LNCAP (cell line): ENCODE measurements around the gene MEF2C.

ENCODE experiments used
- TF ChIP-seq, protein P1 (sequence below): fragments of 450-650 bp; IDR thresholded peaks from 2 replicates; pipeline ENCODE4 v1.5.1; 2017; ENCODE audit warnings: mild to moderate bottlenecking

Gene MEF2C

DNA sequence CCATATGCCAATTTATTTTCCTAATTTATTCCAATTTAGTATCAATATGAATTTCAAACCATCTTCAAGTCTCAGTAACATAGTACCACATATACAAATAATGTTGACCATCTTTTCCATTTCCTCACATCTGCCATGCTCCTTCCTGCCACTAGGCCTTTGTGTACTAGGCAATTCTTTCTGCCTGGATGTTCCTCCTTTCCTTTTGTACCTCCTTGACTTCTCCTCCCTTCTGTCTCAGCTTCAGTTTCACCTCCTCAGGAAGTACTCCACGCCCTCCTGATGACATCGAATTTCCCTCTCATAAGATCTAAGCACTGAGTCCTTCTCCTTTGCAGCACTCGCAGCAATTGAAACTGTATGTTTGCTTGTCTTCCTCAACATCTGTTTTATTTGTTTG, 53.9 kb downstream of the MEF2C start:
- TF ChIP-seq, protein P1, sequence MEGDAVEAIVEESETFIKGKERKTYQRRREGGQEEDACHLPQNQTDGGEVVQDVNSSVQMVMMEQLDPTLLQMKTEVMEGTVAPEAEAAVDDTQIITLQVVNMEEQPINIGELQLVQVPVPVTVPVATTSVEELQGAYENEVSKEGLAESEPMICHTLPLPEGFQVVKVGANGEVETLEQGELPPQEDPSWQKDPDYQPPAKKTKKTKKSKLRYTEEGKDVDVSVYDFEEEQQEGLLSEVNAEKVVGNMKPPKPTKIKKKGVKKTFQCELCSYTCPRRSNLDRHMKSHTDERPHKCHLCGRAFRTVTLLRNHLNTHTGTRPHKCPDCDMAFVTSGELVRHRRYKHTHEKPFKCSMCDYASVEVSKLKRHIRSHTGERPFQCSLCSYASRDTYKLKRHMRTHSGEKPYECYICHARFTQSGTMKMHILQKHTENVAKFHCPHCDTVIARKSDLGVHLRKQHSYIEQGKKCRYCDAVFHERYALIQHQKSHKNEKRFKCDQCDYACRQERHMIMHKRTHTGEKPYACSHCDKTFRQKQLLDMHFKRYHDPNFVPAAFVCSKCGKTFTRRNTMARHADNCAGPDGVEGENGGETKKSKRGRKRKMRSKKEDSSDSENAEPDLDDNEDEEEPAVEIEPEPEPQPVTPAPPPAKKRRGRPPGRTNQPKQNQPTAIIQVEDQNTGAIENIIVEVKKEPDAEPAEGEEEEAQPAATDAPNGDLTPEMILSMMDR: no peak

DNA sequence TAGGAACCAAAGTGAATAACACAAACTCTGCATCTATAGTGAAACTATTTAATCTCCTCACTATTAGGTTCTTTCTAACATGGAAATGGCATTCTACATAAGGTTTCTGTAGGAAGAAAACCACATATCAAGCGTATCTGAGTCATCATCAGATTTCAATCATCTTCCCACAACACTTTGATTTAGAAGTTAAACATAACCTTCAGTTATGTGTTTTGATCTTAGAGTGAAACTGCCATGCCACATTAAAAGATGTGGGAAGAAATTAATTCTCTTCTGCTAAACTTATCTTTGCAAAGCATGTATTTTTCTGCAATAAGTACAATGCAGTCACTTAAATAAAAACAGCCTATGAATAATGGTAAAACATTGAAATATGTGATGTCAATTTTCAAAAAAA, 55.0 kb downstream of the MEF2C start:
- TF ChIP-seq, protein P1: no peak

DNA sequence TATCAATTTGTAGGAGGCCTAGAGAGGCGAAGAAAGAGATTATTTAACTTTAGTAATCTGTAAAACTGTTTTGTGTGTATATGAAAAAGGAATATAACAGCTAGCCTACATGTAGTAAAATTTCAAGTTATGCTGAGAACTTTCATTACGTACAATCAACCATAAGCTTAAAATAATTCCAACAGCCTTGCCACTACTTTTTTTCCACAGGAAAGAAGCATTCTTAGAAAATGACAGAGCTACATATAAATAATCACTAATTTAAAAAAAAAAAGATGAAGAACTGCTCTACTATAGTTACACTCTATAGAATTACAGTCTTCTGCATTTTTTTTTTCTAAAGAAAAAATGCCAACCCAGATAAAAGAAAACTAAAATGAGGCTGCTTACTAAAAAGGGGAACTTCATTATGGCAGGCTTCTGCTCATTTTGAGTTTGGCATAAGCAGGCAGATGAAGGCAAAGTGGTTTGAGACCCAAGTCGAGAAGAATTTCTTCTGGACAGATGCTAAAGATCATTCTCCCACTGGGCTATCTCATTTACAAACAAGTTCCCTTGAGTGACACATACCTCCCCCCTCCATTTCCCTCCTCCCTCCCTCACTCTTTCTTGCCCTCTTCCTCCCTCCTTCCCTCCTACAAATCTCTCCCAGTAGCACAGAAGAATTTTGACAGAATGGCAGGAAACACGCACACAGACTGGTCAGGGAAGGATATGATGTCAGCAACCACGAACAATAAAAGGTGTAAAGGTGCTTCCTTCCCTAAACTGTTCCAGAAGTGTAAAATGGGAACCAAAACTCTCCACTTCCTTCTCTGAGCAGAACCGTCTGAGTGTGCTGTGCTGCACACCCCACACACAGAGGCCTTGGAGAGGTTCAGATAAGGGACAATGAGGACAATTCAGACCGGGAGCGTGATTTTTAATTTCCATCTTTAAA, 56.1 kb downstream of the MEF2C start:
- TF ChIP-seq, protein P1: no peak

DNA sequence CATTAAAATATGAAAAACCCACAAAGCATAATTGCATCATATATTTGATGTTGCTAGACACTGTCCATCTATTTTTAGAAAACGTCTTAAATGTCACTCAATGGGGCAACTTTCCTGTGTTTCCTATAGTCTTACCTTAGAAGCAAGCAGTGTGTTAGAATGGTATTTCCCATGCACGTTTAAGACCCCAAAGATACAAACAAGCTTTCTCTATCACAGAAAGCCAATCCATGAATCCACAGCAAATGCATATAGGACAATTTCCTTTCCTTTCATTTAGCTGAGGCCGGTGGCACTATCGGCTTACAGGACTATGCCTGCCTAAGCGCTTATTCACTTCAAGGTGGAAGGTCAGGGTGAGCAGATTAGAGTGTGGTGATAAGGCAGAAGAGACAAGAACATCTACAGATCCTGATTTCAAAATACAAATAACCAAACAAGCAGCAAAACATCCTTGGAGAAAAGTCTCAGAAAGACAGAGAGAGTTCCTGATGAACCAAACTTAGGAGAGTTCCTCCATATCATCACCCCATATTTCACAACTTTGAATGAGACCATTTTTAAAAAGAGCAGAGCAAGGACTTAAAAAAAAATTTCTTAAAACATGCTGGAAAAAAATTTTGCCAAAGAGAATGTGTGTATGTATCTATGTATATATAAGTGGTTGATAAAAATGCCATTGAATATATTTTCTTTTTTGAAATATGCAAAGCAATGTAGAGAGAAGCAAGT, 57.2 kb downstream of the MEF2C start:
- TF ChIP-seq, protein P1: no peak

DNA sequence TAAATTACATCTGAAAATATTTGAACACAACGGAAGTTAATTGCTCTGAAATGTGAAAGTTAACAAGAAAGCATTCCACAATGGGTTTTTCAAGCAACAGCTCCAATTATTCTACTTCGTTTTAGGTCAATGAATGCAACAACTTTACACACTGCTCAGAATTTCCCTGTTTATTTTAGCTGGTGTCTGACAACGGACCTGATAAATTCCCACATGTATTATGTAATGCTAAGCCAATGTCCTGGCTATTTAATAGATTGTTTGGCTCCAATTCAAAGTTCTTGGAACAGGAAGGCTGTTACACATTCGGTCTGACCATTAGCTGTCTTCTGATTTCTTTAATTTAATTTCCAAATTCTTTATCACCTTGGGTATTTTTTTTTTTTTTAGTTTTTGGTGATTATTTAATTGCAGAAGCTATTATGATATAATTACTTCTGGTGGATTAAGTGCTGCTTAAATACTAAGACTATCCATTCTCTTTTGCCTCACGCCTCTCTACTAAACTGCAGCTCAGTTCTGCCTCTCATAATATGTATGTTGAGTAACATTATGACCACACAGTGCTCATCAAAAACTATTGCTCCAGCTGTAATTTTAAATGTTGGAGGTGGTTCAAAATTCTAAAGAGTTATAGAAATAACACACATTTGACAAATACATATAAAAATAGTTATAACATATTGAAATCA, 57.9 kb downstream of the MEF2C start:
- TF ChIP-seq, protein P1: no peak

DNA sequence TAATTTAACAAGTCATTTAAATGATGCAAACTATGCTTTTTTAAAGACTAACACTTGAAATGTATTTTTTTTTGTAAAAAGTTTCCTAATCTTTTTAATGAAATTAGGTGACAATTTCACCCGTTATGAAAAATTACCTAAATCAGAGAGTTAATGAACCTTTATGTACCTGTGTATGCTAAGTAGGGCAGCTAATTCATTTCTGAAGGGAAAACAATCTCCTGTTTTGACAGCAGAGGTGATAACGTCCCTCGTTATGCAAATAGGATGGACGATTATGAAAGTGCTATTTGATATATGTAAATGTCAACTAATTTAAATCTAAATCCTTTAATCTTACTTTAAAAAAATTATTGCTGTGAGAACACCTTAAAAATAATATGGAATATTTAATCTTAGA, 58.8 kb downstream of the MEF2C start:
- TF ChIP-seq, protein P1: no peak

DNA sequence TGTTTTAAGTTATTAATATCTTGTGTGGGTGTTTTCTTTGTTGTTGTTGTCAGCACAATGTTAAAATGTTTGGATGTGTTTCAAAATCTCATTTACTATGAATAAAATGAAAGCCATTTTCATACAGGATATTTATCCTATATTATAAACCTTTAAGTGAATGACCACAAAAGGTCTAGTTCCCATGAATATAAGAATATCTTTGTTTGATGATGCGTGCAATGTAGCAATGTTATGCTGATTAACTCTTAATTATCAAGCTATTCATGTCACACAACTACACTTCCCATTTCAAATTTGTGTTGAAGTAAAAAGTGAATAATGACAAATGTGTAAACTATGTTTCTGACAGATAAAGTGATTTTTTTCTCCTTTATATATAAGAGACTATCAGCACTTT, 59.8 kb downstream of the MEF2C start:
- TF ChIP-seq, protein P1: no peak
